ENCODE data around the gene MPST.

- TF ChIP-seq POLR2AphosphoS5 (IDR thresholded peaks at IDR 0.05; ENCODE audit: low read depth, low read length) = no peak
- TF ChIP-seq POLR2A (IDR thresholded peaks at IDR 0.05; ENCODE audit: low read depth, low read length) = no peak
- TF ChIP-seq PAX5 (IDR thresholded peaks at IDR 0.05; ENCODE audit: insufficient read depth, low read length, severe bottlenecking) = no peak
- no peak for TF ChIP-seq TAF1 (IDR thresholded peaks at IDR 0.05; ENCODE audit: low read depth, low read length)
- TF ChIP-seq SPI1 (IDR thresholded peaks at IDR 0.05; ENCODE audit: low read depth, low read length) = no peak
- no peak for TF ChIP-seq POU2F2 (IDR thresholded peaks at IDR 0.05; ENCODE audit: low read depth, low read length)
These were observed 45.0 kb downstream of the MPST start for GRCh38 chr22:37064553-37064952.

All from GM12891 (cell line).